B cell (primary cell): Measurements from ENCODE around the gene CNN1.

Experiments
- EZH2 ChIP-seq: IDR thresholded peaks from 2 replicates; pipeline ENCODE4 v1.6.1; 2012; ENCODE audit warnings: borderline replicate concordance, low read depth, mild to moderate bottlenecking, moderate library complexity, low read length; ENCODE audit not compliant: insufficient read depth, poor library complexity, severe bottlenecking
- TF ChIP-seq, protein P1 (sequence below): fragments of 200-600 bp; IDR thresholded peaks from one replicate; pipeline ENCODE4 v1.8.0; 2022; ENCODE audit warnings: antibody characterized with exemption, mild to moderate bottlenecking

DNA sequence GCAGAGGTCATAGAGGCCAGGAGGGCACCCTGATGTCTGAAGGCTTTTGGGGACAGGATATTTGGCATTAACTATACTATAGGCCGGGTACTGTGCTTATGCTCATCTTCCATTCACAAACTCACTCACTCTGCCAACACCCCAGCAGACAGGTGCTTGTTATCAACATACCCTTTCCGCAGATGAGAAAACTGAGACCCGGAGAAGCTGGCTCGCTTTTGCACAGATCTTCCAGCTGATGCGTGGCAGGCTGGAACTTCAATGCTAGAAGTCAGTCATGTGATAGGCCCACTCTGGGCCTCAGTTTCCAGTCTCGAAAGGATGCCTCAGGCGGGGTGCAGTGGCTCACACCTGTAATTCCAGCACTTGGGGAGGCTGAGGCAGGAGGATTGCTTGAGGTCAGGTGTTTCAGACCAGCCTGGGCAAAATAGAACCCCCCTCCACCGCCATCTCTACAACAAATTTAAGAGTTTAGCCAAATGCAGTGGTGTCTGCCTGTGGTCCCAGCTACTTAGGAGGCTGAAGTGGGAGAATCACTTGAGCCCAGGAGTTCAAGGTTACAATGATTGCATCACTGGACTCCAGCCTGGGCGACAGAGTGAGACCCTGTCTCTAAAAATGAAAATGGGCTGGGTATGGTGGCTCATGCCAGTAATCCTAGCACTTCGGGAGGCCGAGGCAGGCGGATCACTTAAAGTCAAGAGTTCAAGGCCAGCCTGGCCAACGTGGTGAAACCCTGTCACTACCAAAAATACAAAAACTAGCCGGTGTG, 9.5 kb downstream of the CNN1 start:
- TF ChIP-seq, protein P1, sequence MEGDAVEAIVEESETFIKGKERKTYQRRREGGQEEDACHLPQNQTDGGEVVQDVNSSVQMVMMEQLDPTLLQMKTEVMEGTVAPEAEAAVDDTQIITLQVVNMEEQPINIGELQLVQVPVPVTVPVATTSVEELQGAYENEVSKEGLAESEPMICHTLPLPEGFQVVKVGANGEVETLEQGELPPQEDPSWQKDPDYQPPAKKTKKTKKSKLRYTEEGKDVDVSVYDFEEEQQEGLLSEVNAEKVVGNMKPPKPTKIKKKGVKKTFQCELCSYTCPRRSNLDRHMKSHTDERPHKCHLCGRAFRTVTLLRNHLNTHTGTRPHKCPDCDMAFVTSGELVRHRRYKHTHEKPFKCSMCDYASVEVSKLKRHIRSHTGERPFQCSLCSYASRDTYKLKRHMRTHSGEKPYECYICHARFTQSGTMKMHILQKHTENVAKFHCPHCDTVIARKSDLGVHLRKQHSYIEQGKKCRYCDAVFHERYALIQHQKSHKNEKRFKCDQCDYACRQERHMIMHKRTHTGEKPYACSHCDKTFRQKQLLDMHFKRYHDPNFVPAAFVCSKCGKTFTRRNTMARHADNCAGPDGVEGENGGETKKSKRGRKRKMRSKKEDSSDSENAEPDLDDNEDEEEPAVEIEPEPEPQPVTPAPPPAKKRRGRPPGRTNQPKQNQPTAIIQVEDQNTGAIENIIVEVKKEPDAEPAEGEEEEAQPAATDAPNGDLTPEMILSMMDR, result no peak
- no peak for TF ChIP-seq EZH2
